Chondrocyte (in vitro differentiated cells): Measurements from ENCODE around the gene PTGFRN. TPM values are rescaled to one million over a fixed set of nuclear protein-coding genes. Genes with fewer than 3 reads are reported as not detected.

ENCODE experiments used
- DNase-seq: peaks from one replicate; pipeline ENCODE4 v3.0.0; 2021; ENCODE audit warnings: mixed read lengths, low spot score
- H3K27ac Mint-ChIP-seq: one replicate; pipeline ENCODE4 v1.8.0; 2021; ENCODE audit warnings: mild to moderate bottlenecking, moderate library complexity, mixed read lengths; ENCODE audit not compliant: unreplicated experiment
- H3K27me3 Mint-ChIP-seq: 2 replicates; pipeline ENCODE4 v1.8.0; 2021; ENCODE audit warnings: low read depth, mixed read lengths
- H3K36me3 Mint-ChIP-seq: 2 replicates; pipeline ENCODE4 v1.8.0; 2021; ENCODE audit warnings: low read depth, mixed read lengths
- H3K4me1 Mint-ChIP-seq: 2 replicates; pipeline ENCODE4 v1.8.0; 2021; ENCODE audit warnings: low read depth, mild to moderate bottlenecking, mixed read lengths
- H3K4me3 Mint-ChIP-seq: one replicate; pipeline ENCODE4 v1.8.0; 2021; ENCODE audit warnings: mild to moderate bottlenecking, moderate library complexity, mixed read lengths; ENCODE audit not compliant: unreplicated experiment
- H3K9me3 Mint-ChIP-seq: 2 replicates; pipeline ENCODE4 v1.8.0; 2021; ENCODE audit warnings: low read depth, mixed read lengths
- CTCF ChIP-seq: fragments of 200-600 bp; sonication (generic); IDR thresholded peaks from 2 replicates; pipeline ENCODE4 v1.5.0; 2021; ENCODE audit warnings: antibody characterized with exemption, mild to moderate bottlenecking, moderate library complexity
- total RNA-seq: library from RNA; stranded (reverse); gene quantifications from 3 replicates; pipeline ENCODE4 v1.2.1, GENCODE V29; 2021

Gene PTGFRN
- total RNA-seq, 1 donor from 2014 or later: 117 TPM

- no peak overlapping the region for H3K27ac Mint-ChIP-seq
- H3K36me3 Mint-ChIP-seq: peaks cover 7% of the 10 kb centered on the region
- H3K4me3 Mint-ChIP-seq: no peak overlapping the region
- DNase-seq: no peak
- no peaks in the 10 kb centered on the region for H3K9me3 Mint-ChIP-seq
- no peaks in the 10 kb centered on the region for H3K27me3 Mint-ChIP-seq
- H3K4me1 Mint-ChIP-seq: peaks cover 33% of the 10 kb centered on the region
- no peak for TF ChIP-seq CTCF
These were observed 84.7 kb downstream of the PTGFRN start for GRCh38 chr1:116994411-116994810.

GRCh38 chr1:116997066-116997465 is 87.3 kb downstream of the PTGFRN start:
- H3K27ac Mint-ChIP-seq: peak overlapping the region; percentile 37

GRCh38 chr1:116997636-116998035 is 87.9 kb downstream of the PTGFRN start:
- no peak for TF ChIP-seq CTCF
- Mint-ChIP-seq H3K4me1 (peaks cover 14% of the 10 kb centered on the region), H3K27ac (peak overlapping the region; percentile 37), H3K27me3 (no peaks in the 10 kb centered on the region), H3K4me3 (no peak overlapping the region), H3K36me3 (peaks cover 5% of the 10 kb centered on the region), H3K9me3 (no peaks in the 10 kb centered on the region)
- no peak for DNase-seq

More at GRCh38 chr1:116997066-116997465, 87.3 kb downstream of the PTGFRN start:
- Mint-ChIP-seq H3K4me1 (peaks cover 14% of the 10 kb centered on the region), H3K4me3 (no peak overlapping the region), H3K9me3 (no peaks in the 10 kb centered on the region), H3K36me3 (peaks cover 5% of the 10 kb centered on the region), H3K27me3 (no peaks in the 10 kb centered on the region)
- TF ChIP-seq CTCF: no peak
- no peak for DNase-seq

GRCh38 chr1:116999596-116999995 is 89.9 kb downstream of the PTGFRN start:
- Mint-ChIP-seq H3K4me3 (no peak overlapping the region), H3K36me3 (peaks cover 2% of the 10 kb centered on the region), H3K9me3 (no peaks in the 10 kb centered on the region), H3K27ac (no peak overlapping the region), H3K4me1 (peaks cover 26% of the 10 kb centered on the region), H3K27me3 (no peaks in the 10 kb centered on the region)
- TF ChIP-seq CTCF: no peak
- DNase-seq: no peak

GRCh38 chr1:117000142-117000541 is 90.4 kb downstream of the PTGFRN start:
- Mint-ChIP-seq H3K27me3 (no peaks in the 10 kb centered on the region), H3K4me1 (peaks cover 26% of the 10 kb centered on the region), H3K9me3 (no peaks in the 10 kb centered on the region), H3K4me3 (no peak overlapping the region), H3K27ac (no peak overlapping the region), H3K36me3 (peaks cover 2% of the 10 kb centered on the region)
- DNase-seq: no peak
- TF ChIP-seq CTCF: no peak
